NAMALWA (cell line): ENCODE results near the gene DPH6.
"Not testable (repeated sequence)": the region's sequence is repeated elsewhere in the genome, so short reads cannot be mapped to it uniquely, and the experiment has no call there.

ENCODE experiments used
- DNase-seq: peaks from one replicate; pipeline ENCODE4 v3.0.0-alpha.2; 2015; ENCODE audit warnings: low spot score

The DPH6 gene

GRCh38 chr15:35485411-35485810 is 60.6 kb downstream of the DPH6 start:
- DNase-seq: no peak

- DNase-seq: no peak
Measured at GRCh38 chr15:35484231-35484945, 61.6 kb downstream of the DPH6 start.

DNA sequence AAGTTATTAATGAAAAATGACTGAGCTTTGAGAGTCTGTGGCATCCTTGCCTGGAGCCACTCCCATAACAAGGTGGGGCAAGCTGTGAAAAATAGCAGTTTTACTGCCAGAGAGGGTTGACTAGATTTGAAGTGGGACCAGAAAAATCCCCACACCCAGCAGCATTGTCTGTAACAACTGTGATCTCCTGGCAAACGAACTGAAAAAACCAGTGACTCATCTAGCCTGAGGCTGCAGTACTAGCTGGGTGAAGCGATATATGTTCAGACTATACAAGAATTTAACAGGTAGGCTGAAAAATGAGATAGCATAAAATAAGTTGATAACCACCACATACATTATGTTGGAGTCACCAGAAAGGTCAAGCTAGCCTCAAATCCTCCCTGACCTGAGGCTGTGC is 64.0 kb downstream of the DPH6 start:
- DNase-seq: no peak

DNA sequence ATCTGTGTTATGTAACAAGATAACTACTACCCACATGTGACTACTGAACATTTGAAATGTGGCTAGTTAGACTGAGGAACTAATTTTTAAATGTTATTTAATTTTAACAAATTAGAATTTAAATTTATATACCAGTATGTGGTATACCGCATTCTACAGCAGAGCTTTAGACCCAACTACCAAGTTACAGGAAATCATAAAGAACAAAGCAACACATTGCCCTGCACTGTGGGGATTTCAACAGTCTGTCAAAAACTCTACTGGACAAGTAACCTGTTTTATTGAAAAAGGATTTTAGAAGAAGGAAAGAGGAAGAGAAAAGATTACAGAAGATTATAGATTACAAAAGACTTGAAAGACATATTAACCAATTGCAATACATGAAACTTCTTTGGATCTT is 64.9 kb downstream of the DPH6 start:
- no peak for DNase-seq

DNA sequence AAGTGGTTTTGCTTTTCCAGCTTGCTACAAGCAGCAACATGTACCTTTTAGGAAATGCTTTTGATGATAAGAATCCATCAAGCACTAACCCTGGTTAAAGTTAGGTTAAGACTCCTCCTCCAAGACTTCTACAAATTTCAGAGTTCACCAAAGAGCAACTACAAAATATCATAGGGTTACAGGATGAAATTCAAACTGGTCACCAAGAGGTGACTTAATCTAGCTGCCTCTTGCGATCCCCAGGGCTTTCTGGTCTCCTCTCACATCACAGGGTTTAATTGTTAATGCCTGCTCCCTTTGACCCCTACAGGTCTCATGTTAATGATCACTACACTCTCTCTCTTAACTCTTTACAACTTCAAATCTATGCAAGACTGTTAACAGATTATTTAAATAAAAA is 66.5 kb downstream of the DPH6 start:
- no peak for DNase-seq

GRCh38 chr15:35477312-35478262 is 68.4 kb downstream of the DPH6 start:
- DNase-seq: no peak

GRCh38 chr15:35471024-35471423 is 74.9 kb downstream of the DPH6 start:
- DNase-seq: no peak

GRCh38 chr15:35470441-35470840 is 75.5 kb downstream of the DPH6 start:
- no peak for DNase-seq

GRCh38 chr15:35466476-35466875 is 79.5 kb downstream of the DPH6 start:
- no peak for DNase-seq

GRCh38 chr15:35465783-35466182 is 80.2 kb downstream of the DPH6 start:
- no peak for DNase-seq

DNA sequence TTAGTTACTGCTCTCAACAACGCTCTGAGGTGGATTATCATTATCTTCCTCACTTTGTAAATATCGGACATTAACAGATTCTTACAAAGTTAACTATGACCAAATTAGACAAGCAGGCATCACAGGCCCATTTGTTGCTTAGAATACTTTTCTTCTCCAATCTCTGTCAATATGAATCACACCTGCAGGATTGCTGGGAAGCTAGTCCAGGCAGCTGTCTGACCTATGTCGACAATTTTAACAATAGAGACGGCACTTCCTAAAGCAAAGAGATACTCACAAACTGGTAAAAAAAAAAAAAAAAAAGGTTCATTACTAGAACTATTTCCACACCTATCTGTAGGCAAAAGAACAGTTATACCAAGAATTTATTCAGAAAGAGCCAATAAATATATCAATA is 85.3 kb downstream of the DPH6 start:
- no peak for DNase-seq

- DNase-seq: no peak
Measured at GRCh38 chr15:35458176-35458856, 87.6 kb downstream of the DPH6 start.

DNA sequence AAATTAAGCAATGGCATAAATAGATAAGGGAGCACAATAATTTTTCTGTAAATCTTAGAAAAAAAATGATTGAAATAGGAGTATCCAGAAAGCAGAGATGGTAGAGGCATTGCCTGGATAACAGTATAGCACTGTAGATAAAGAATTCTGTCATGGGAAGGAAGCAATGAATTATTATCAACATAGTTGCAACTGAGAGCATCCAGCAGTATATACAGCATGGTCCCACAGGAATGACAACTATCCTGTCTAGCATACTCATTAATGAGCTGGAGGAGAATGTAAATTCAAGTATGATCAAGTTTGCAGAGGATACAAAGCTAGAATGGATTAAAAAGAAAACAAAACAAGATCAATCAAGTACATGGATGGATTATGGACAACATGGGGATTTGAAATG is 90.8 kb downstream of the DPH6 start:
- no peak for DNase-seq

- DNase-seq: no peak
Measured at GRCh38 chr15:35450492-35450891, 95.5 kb downstream of the DPH6 start.

- no peak for DNase-seq
Measured at GRCh38 chr15:35448294-35448693, 97.7 kb downstream of the DPH6 start.

DNA sequence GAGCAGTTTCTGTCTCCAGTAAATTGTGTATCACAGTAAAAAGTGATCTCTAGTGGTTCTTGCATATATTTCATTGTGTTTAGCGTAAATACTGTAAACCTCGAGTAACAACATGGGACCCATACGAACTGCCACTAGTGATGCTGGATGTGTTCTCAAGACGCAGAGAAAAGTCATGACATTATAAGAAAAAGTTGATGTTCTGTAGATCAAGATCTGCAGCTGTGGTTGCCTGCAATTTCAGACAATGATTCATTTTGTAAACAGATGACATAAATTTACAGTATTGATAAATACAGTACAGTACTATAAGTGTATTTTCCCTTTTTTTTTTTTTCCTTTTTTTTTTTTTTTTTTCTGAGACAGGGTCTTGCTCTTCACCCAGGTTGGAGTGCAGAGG is 100.1 kb downstream of the DPH6 start:
- no peak for DNase-seq

DNA sequence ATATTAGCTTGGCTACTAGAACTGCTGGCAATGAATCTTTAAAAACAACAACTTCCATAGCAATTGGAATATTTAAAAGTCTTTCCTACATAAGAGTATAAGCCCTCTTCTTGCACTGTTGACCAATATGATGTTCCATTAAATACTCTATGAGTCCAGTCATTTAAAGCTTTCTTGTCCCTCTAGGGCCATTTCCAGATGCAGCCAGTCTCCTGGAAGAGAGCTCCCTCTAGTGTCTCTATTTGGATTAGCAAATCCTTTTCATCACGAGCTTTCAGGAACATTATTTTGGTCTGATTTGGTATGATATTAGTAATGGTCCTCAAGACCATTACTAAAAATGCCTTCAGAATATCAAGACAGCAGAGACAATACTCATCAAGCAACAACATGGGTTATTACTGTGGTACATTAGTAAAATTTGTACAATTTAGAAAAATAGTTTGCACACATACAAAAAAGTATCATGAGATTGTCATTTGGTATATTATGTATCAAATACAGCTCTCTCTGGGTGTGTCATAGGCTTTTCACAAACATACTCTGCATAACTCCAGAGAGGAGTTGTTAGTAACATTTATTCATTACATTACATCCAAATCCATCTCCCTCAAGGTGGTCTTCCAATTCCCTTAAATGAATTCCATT is 101.3 kb downstream of the DPH6 start:
- peak; percentile 67 for DNase-seq

GRCh38 chr15:35443376-35443775 is 102.6 kb downstream of the DPH6 start:
- DNase-seq: no peak

- DNase-seq: no peak
Measured at GRCh38 chr15:35442742-35443141, 103.2 kb downstream of the DPH6 start.

GRCh38 chr15:35441279-35441678 is 104.7 kb downstream of the DPH6 start:
- not testable (repeated sequence) for DNase-seq

DNA sequence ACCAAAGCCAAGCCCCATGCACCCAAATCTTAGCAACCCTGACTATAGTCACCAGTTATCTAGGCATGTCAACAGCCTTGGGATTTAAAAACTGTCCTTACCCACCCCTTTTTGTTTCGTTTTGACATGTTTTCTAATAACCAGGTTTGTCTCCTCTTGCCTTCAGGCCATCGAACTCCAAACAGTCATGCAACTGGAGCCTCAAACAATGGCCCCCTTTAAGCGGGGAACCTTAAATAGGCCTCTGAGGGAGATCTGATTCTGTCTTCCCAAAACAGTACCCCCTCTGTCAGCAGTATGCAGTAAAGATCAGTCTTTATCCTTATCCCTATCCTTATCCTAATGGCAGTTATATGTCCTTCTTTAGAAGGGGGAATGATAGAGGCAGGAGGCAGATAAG is 105.7 kb downstream of the DPH6 start:
- DNase-seq: no peak

DNA sequence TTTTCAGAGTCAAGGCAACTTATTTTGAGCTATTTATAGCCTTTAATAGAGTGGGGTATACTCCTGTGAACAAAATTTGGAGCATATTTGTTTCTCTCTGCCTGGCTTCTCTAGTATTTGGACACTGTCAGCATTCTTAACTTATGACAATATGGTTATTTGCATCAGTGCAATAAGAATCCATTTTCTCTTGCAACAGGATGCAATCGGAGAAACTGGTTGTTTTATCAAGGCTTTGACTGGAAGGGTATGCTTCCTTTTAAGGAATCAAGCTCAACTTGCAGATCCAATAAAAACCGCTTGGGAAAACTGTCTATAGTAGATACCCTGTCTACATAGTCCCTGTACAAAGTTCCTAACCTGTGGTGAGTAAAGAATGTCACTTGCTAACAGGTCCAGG is 106.7 kb downstream of the DPH6 start:
- no peak for DNase-seq
